ENCODE results near the gene BLVRB. TPM values are rescaled to one million over a fixed set of nuclear protein-coding genes. Genes with fewer than 3 reads are reported as not detected.

Gene BLVRB
- total RNA-seq, 3 donors from 2014 or later (not counting 1 experiment from before 2014, with no cell fraction given), result 16.8 to 25.2 (median 18.3) TPM

- intact Hi-C loops (cut with micrococcal nuclease), result no loop called here
- no peaks in the 10 kb centered on the region for H3K9me3 ChIP-seq (ENCODE audit: control insufficient read depth, insufficient read depth, low read length)
- no peaks in the 10 kb centered on the region for H3K36me3 ChIP-seq (ENCODE audit: control insufficient read depth, insufficient read depth, low read length)
- no peaks in the 10 kb centered on the region for H3K27me3 ChIP-seq (ENCODE audit: control insufficient read depth, insufficient read depth, low read length)
- H3K27ac ChIP-seq (ENCODE audit: low read length), result no peak overlapping the region
- no peak for ATAC-seq
- no peaks in the 10 kb centered on the region for H3K4me1 ChIP-seq (ENCODE audit: control insufficient read depth, insufficient read depth, low read length)
- H3K4me3 ChIP-seq (ENCODE audit: low read length), result no peak overlapping the region
- Mint-ChIP-seq H3K4me3 (no peak overlapping the region), H3K36me3 (no peaks in the 10 kb centered on the region), H3K4me1 (no peaks in the 10 kb centered on the region), H3K27me3 (ENCODE audit: low read depth in 2 of 2) (peaks cover 6 to 21% of the 10 kb centered on the region in 2 donors), H3K9me3 (no peaks in the 10 kb centered on the region), H3K27ac (no peak overlapping the region)
- 89% methylated on average over 5 of the region's 5 CpGs for WGBS (ENCODE audit: insufficient coverage)
- no peak for DNase-seq
- no peak for TF ChIP-seq CTCF (IDR thresholded peaks at IDR 0.05)
Measured at GRCh38 chr19:40499320-40499719, 33.8 kb upstream of the BLVRB start.

GRCh38 chr19:40497214-40497613 lies 31.7 kb upstream of the BLVRB start:
- no peaks in the 10 kb centered on the region for H3K27me3 ChIP-seq (ENCODE audit: control insufficient read depth, insufficient read depth, low read length)
- Mint-ChIP-seq H3K27ac (no peak overlapping the region), H3K36me3 (no peaks in the 10 kb centered on the region), H3K27me3 (ENCODE audit: low read depth in 2 of 2) (peaks cover 13 to 21% of the 10 kb centered on the region in 2 donors), H3K4me3 (peak overlapping the region; percentile 26), H3K9me3 (no peaks in the 10 kb centered on the region), H3K4me1 (no peaks in the 10 kb centered on the region)
- no peaks in the 10 kb centered on the region for H3K36me3 ChIP-seq (ENCODE audit: control insufficient read depth, insufficient read depth, low read length)
- H3K4me3 ChIP-seq (ENCODE audit: low read length), result no peak overlapping the region
- no peaks in the 10 kb centered on the region for H3K9me3 ChIP-seq (ENCODE audit: control insufficient read depth, insufficient read depth, low read length)
- H3K4me1 ChIP-seq (ENCODE audit: control insufficient read depth, insufficient read depth, low read length), result no peaks in the 10 kb centered on the region
- DNase-seq (no peak), ATAC-seq (no peak)
- intact Hi-C loops (cut with micrococcal nuclease), result no loop called here
- WGBS (ENCODE audit: insufficient coverage), result 90% methylated on average over 12 of the region's 12 CpGs
- no peak for TF ChIP-seq CTCF (IDR thresholded peaks at IDR 0.05)
- H3K27ac ChIP-seq (ENCODE audit: low read length), result no peak overlapping the region

- Mint-ChIP-seq H3K36me3 (no peaks in the 10 kb centered on the region), H3K27ac (no peak overlapping the region), H3K9me3 (no peaks in the 10 kb centered on the region), H3K27me3 (ENCODE audit: low read depth in 2 of 2) (peaks cover 7 to 25% of the 10 kb centered on the region in 2 donors), H3K4me3 (no peak overlapping the region), H3K4me1 (no peaks in the 10 kb centered on the region)
- no peak for DNase-seq
- WGBS (ENCODE audit: insufficient coverage), result 58% methylated on average over 1 of the region's 1 CpG
- no peaks in the 10 kb centered on the region for H3K9me3 ChIP-seq (ENCODE audit: control insufficient read depth, insufficient read depth, low read length)
- no peak for ATAC-seq
- TF ChIP-seq CTCF (IDR thresholded peaks at IDR 0.05), result no peak
- H3K4me3 ChIP-seq (ENCODE audit: low read length), result no peak overlapping the region
- H3K4me1 ChIP-seq (ENCODE audit: control insufficient read depth, insufficient read depth, low read length), result no peaks in the 10 kb centered on the region
- intact Hi-C loops (cut with micrococcal nuclease), result no loop called here
- H3K27ac ChIP-seq (ENCODE audit: low read length), result no peak overlapping the region
- H3K27me3 ChIP-seq (ENCODE audit: control insufficient read depth, insufficient read depth, low read length), result no peaks in the 10 kb centered on the region
- no peaks in the 10 kb centered on the region for H3K36me3 ChIP-seq (ENCODE audit: control insufficient read depth, insufficient read depth, low read length)
Measured at GRCh38 chr19:40494191-40494838, 28.8 kb upstream of the BLVRB start.

- WGBS (ENCODE audit: insufficient coverage), result 52% methylated on average over 4 of the region's 4 CpGs
- Mint-ChIP-seq H3K27me3 (ENCODE audit: low read depth in 2 of 2) (peaks cover 7 to 29% of the 10 kb centered on the region in 2 donors), H3K27ac (no peak overlapping the region), H3K36me3 (no peaks in the 10 kb centered on the region), H3K9me3 (no peaks in the 10 kb centered on the region), H3K4me1 (no peaks in the 10 kb centered on the region), H3K4me3 (no peak overlapping the region)
- Histone ChIP-seq H3K4me1 (ENCODE audit: control insufficient read depth, insufficient read depth, low read length) (no peaks in the 10 kb centered on the region), H3K27ac (ENCODE audit: low read length) (no peak overlapping the region), H3K27me3 (ENCODE audit: control insufficient read depth, insufficient read depth, low read length) (no peaks in the 10 kb centered on the region), H3K9me3 (ENCODE audit: control insufficient read depth, insufficient read depth, low read length) (no peaks in the 10 kb centered on the region), H3K4me3 (ENCODE audit: low read length) (no peak overlapping the region), H3K36me3 (ENCODE audit: control insufficient read depth, insufficient read depth, low read length) (no peaks in the 10 kb centered on the region)
- DNase-seq, result no peak
- no peak for TF ChIP-seq CTCF (IDR thresholded peaks at IDR 0.05)
- intact Hi-C loops (cut with micrococcal nuclease), result no loop called here
- ATAC-seq, result no peak
Measured at GRCh38 chr19:40493778-40494177, 28.2 kb upstream of the BLVRB start.
